Lower lobe of right lung (tissue), 2 donors: ENCODE measurements around the gene QPCTL. TPM values are rescaled to one million over a fixed set of nuclear protein-coding genes. Genes with fewer than 3 reads are reported as not detected.
A peak's percentile ranks its signal among the peaks of the same experiment; 100 is the strongest.

Experiments used
- ATAC-seq, 2 donors: fragments of 200-7000 bp; cut with Tn5 transposase; one replicate each; pipeline ENCODE4 v1.9.1; 2020 to 2022; ENCODE audit warnings: mild to moderate bottlenecking in 2 of 2, moderate library complexity in 2 of 2
- DNase-seq: peaks from one replicate; pipeline ENCODE4 v3.0.0-alpha.2; 2020
- H3K27ac ChIP-seq: fragments of 200-600 bp; one replicate; pipeline ENCODE4 v1.8.0; 2022
- H3K27me3 ChIP-seq: fragments of 200-600 bp; one replicate; pipeline ENCODE4 v1.8.0; 2022; ENCODE audit warnings: low read depth
- H3K36me3 ChIP-seq: fragments of 200-600 bp; one replicate; pipeline ENCODE4 v1.8.0; 2022; ENCODE audit warnings: mild to moderate bottlenecking
- H3K4me1 ChIP-seq: fragments of 200-600 bp; one replicate; pipeline ENCODE4 v1.8.0; 2022
- H3K4me3 ChIP-seq: fragments of 200-600 bp; one replicate; pipeline ENCODE4 v1.8.0; 2022; ENCODE audit warnings: mild to moderate bottlenecking
- H3K9me3 ChIP-seq: fragments of 200-600 bp; one replicate; pipeline ENCODE4 v1.8.0; 2022
- CTCF ChIP-seq: fragments of 200-600 bp; IDR thresholded peaks from one replicate; pipeline ENCODE4 v1.8.0; 2022; ENCODE audit warnings: antibody characterized with exemption, mild to moderate bottlenecking
- intact Hi-C: fragments of 100-400 bp; cut with DNase I; formaldehyde crosslinking; loops from one replicate; pipeline ENCODE4 v1.11.0; 2022
- total RNA-seq: library from RNA; stranded (reverse); fragmentation: NEBNext Ultra II Directional; extraction: Animal tissue kit (Norgen Biotek cat#: 25700); gene quantifications from one replicate; pipeline ENCODE4 v1.2.1, GENCODE V29; 2021
- donor health status: DM: no; HTN: yes; CAD: no; lungs with severe emphysema.

The QPCTL gene
- total RNA-seq, 1 donor from 2014 or later, result 5.0 TPM

- Histone ChIP-seq H3K27ac (peak overlapping the region; percentile 56), H3K27me3 (peaks cover 24% of the 10 kb centered on the region), H3K4me1 (peaks cover 39% of the 10 kb centered on the region), H3K9me3 (no peaks in the 10 kb centered on the region), H3K36me3 (no peaks in the 10 kb centered on the region), H3K4me3 (peak overlapping the region; percentile 54)
- TF ChIP-seq CTCF, result no peak
- DNase-seq (peak; percentile 76), ATAC-seq (peak in 1 of 2 donors; percentile 62)
- intact Hi-C loops, result no loop called here
These were observed 46.7 kb upstream of the QPCTL start for GRCh38 chr19:45645631-45646344.

GRCh38 chr19:45646345-45646698 lies 46.1 kb upstream of the QPCTL start:
- ATAC-seq, result no peak

GRCh38 chr19:45650722-45651121 lies 41.7 kb upstream of the QPCTL start:
- peaks cover 6% of the 10 kb centered on the region for H3K27me3 ChIP-seq
- H3K4me3 ChIP-seq, result no peak overlapping the region
- peaks cover 9% of the 10 kb centered on the region for H3K4me1 ChIP-seq
- H3K36me3 ChIP-seq, result no peaks in the 10 kb centered on the region
- DNase-seq (no peak), ATAC-seq (no peak)
- intact Hi-C loops, result no loop called here
- no peak overlapping the region for H3K27ac ChIP-seq
- no peaks in the 10 kb centered on the region for H3K9me3 ChIP-seq
- TF ChIP-seq CTCF, result no peak

More at GRCh38 chr19:45646345-45646698, 46.1 kb upstream of the QPCTL start:
- no peak for TF ChIP-seq CTCF
- no peak overlapping the region for H3K27ac ChIP-seq
- H3K4me3 ChIP-seq, result peak overlapping the region; percentile 54
- H3K4me1 ChIP-seq, result peaks cover 34% of the 10 kb centered on the region
- peaks cover 24% of the 10 kb centered on the region for H3K27me3 ChIP-seq
- H3K9me3 ChIP-seq, result no peaks in the 10 kb centered on the region
- DNase-seq, result no peak
- intact Hi-C loops, result no loop called here
- no peaks in the 10 kb centered on the region for H3K36me3 ChIP-seq

DNA sequence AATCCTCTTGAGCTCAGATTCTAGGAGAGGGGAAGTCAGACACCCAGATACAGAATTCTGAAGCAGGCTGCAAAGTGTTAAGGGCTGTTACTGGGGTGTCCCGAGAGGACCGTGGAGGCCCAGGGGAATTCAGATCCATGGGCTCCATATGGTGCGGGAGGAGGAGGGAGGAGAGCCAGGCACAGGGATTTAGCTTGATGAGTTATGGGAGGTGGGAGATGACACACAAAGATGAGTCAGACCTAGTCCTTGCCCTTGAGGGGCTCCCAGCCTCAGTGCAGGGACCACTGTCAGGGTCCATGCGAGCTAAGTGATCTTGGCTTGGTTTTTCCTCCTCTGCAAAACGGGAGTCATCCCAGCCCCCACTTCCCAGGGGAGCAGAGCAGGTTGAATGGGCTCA lies 38.8 kb upstream of the QPCTL start:
- DNase-seq (no peak), ATAC-seq (no peak)
- Histone ChIP-seq H3K4me1 (no peaks in the 10 kb centered on the region), H3K9me3 (no peaks in the 10 kb centered on the region), H3K4me3 (no peak overlapping the region), H3K36me3 (no peaks in the 10 kb centered on the region), H3K27ac (no peak overlapping the region), H3K27me3 (no peaks in the 10 kb centered on the region)
- TF ChIP-seq CTCF, result no peak
- intact Hi-C loops, result no loop called here

DNA sequence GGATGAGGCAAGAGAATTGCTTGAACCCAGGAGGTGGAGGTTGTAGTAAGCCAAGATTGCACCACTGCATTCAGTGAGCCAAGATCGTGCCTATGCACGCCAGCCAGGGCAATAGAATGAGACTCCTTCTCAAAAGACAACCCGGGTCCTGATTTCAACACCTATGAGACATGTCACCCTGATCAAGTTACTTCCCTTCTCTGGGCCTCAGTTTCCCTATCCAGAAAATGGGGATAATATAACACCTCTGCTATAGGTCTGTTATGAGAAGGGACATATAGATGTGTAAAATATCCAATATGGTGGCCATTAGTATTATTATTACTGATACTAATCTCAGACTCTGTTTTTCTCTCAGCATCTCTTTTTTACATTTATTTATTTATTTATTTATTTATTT lies 37.4 kb upstream of the QPCTL start:
- TF ChIP-seq CTCF, result no peak
- no peaks in the 10 kb centered on the region for H3K9me3 ChIP-seq
- H3K36me3 ChIP-seq, result no peaks in the 10 kb centered on the region
- DNase-seq, result no peak
- no peak overlapping the region for H3K4me3 ChIP-seq
- H3K27ac ChIP-seq, result no peak overlapping the region
- H3K27me3 ChIP-seq, result no peaks in the 10 kb centered on the region
- intact Hi-C loops, result no loop called here
- ATAC-seq, result no peak
- H3K4me1 ChIP-seq, result no peaks in the 10 kb centered on the region
